Activated effector memory CD4-positive, alpha-beta T cell treated with Interleukin-2 at 50 U/mL for 16 hours (primary cell): ENCODE results near the gene USH2A.

Experiments used
- DNase-seq: peaks from one replicate; pipeline ENCODE4 v3.0.0-alpha.2; 2020

Gene USH2A

DNA sequence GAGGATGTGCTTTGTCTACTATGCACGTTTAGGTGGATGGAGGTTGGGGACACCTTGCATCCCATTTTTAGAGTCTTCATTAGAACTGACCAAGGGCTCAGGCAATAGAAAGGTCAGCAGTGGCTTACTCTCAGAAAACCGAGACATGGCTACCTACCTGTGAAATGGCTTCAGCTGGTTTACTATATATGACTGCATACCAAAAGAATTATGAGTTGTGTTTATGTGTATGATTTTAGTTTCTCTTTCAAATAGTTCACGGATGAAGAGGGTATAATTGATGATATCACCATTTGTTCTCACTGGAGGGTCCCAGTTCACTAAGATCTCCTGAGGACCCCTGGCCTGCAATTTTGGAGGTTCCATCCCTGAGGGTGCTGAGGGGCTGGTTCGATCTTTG lies 749.3 kb downstream of the USH2A start:
- no peak for DNase-seq

DNA sequence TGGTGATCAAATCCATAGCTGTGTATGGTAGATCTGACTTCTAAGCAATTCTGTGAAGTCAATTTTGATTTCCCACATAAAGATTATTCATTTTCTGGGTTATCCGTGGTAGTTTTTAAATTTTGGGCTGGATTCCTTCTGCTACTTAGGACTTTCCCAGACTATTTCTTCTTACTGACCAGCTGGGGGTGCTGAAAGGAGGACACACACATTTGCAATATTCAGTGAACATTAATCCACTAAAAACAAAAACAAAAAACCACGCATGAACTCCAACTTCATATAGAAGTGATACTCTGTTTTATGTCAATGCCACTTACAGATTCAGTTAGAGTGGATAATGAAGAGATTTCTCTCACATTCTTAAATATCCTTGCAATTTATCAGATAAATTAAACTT lies 750.8 kb downstream of the USH2A start:
- DNase-seq: no peak

DNA sequence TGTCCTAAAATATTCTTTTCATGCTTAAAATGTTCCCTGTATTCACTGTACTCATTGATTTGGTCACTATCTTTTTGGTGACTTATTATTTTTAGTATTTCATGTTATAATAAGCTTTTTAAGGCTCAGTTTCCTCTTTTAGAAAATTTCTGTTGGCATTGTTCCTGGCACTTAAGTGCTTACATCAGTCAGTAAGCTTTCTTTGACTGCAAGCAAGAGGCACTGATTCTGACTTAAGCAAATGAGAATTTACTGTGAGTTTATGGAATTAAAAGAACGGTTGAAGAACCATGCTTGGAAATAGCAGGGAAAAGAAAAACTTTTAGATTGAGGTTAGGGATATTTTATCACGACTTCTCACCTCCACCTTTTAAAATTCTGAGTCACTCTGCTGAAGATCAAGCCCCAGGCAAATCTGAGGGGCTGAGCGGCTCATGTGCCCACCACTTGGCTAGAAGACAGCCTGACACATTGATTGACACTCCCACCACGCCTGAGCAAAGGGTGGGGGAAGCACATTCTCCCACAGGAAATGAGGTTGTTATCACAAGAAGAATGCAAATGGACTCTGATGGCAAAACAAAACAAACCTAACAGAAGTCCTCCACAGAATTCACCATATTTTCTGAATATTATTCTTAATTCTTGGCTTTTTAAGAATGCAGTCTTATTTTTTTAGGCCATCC lies 753.3 kb downstream of the USH2A start:
- no peak for DNase-seq

DNA sequence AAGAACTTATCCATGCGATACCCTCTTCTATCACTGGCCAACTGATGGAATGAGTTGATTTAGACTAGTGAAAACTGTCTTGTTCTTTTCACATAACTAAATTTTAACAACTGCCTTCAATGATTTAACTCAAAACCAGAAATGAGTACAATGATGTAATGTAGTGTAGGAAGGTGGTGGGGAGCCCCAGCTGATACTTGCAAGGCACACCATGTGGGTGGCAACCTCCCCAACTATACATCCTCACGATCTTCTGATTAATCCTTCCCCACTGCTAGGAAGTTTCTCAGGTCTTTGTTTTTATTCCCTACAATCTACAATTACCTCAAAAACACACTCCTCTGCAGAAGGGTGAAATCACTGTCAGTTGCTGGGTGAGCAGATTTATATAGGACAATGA lies 755.5 kb downstream of the USH2A start:
- DNase-seq: no peak

DNA sequence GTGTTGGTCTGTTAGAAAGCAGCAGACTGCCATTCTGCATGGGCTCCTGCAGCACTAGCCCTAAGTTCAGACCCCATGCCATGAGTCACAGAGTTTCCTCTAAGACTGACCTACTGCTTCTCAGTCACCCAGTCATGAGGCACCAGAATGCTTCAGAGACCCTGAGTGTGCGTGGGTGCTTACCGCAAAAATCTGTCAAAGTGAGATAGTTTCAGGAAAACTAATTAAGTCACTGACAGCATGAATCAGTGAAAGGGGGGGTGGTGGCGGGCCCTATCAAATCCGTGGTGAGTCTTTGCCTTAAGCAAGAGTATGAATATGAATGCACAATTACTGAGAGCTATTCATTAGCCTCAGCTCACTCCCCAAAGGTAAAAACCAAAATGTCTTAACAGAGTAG lies 758.0 kb downstream of the USH2A start:
- DNase-seq: no peak

DNA sequence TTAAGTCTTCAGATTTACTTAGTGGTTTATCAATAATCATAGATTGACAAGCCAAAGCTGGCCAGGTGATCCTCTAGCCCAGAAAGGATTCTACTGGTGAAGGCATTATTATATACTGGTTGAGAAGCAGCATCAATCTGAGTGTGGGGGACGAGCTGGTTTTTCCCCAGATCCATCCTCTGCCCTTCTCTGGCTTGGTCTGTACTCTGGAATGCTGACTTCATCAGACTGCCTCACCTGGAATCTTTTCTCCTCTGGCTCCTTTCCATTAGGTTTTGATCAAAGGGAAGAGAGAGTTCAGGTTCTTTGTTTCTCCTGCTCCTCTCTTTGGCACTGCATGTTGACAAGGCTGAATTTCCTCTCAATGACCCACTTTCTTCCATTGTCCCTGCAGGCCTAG lies 762.2 kb downstream of the USH2A start:
- no peak for DNase-seq

DNA sequence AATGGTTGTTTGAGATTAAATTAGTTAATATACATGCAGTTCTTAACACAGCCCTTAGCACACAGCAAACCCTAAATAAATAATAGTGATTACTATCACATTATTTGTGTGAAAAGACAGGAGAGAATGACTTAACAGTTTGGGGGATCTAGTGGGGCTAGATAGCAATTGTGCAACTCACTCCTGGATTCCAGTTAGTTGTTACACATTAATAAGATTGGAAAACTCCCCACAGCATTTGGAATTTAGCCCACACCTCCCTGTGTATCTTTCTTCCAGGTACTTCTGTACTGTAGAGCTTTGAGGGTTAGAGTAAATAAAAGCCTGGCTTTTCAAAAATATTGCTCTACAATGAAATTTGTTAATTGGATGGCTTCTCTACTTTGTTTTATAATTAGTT lies 763.0 kb downstream of the USH2A start:
- no peak for DNase-seq

DNA sequence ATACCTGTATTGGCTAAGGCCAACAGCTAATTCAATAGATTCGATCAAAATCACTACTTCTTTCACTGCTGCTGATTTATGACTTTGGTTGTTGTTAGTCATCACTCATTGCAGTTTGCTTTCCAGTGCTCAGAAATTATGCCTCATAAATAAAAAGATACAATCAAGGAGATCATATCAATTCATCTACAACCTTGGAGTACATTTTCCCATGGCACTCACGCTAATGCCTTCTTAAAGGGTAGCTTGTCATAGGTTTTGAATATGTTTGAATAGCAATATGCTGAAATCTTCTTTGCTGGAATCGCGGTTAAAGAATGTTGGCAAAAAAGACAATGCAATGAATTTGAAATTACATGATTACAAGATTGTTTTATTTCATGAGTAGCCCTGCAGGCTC lies 766.2 kb downstream of the USH2A start:
- no peak for DNase-seq

DNA sequence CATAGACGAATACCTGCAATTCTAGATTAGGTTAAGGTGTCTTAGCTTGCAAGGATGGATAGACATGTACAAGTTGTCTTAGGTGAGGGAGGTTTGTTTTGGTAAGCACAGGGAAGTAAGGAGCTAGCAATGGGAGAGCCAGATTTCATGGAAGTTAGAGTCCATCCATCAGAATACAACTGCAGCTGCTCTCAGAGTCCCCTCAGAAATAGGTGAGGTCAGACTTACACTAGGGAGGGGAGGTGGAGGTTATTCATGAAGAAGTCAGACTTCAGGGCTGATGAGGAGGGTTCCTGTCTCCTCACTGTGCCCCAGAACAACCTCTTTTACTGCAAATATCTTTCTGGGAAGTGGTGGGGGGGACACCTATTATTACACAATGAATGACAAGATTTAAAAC lies 770.9 kb downstream of the USH2A start:
- no peak for DNase-seq

DNA sequence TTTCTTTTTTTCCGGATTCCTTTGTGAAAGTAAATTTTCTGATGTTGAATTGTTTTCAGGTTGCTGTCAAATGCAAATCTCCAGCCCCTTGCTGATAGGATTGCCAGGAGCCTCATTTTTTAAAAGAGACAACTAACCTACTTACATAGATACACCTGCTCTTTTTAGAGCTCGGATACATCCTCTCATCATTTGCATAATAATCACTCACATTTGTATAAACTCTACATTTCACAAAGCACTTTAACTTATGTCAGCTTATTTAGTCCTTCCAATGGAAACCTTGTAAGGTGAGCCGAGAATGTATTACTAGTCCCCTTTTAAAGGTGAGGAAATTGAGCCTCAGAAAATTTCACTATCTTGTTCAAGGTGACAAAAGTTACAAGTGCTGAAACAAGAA lies 771.4 kb downstream of the USH2A start:
- DNase-seq: no peak

DNA sequence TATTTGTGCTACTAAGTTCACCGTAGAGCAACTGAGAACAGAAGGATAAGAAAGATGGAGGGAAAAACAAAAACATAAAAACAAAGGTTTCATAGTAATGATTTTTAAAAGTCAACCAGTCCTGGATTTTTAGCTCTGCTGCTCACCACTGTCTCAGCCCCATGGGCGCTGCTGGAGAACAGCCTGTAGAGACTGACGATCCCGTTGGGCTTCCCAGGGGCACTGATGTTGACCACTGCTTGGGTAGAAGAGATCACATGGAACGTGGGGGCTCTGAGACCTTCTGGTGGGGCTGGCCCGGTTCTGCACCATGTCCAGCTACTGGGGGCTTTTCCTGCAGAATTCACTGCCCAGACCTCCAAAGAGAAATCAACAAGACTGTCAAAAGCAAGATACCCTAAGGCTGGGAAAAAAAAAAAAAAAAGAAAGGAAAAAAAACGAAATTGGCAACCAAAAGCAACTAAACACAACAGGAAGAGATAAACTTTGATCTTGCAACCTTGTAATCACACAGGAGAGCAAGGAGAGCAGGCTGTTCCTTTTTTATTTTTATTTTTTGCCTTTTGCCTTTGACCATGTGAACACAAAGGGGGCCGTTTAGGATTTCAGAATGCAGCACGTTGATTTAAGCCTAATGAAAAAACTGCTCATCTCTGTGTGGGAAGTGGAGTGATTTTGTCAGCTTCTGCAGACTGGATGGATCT lies 772.6 kb downstream of the USH2A start:
- DNase-seq: no peak

DNA sequence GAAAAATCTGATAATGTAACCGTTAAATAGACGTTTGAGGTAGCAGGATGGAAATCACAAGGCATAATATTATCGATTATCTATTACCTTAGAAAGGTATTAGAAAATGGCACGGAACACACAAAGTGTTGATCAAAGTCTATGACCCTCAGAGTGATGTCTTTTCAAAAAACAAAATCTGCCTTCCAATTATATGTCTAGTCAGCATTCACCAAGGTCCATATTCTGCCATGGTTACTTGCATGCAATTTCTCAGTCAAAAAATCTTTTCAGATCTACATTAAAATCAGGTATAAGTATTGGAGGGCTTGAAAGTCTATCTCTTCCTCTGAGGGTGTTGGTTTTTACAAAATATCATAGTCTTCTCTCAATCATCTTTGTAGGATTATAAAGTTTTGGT lies 774.3 kb downstream of the USH2A start:
- no peak for DNase-seq

DNA sequence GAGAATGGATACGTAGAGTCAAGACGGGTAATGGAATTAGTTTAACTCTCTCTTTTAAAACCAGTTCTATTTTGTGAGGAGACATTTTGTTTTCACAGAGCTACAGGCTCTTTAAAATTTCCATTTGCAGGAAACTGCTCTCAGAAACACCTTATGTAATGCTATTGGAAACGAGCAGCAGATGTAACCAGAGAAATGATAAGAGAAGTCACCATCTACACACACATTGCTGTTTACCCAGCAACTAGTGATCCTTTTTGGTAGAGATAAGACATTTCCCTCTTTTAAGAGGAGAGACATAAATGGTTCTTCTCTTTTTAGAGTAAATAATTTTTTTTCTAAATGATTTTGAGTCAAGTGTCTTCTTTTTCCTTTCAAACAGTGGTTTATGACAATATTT lies 775.5 kb downstream of the USH2A start:
- no peak for DNase-seq

DNA sequence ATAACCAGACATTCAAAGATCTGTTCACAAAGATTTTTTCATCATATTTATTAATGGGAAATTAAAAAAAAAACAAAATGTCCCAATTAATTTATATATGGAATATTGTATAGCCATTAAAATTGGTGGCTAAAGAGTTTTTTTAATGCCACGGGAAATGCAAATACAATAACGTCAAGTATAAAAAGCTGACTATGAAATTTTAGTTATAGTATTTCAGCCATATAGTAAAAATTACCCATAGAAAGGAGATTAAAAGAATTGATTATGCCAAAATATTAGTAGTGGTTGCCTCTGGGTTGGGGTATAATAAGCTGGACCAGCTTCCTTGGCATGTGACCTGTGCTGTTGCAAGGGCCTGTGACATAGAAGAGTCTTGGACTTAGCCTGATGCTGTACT lies 777.4 kb downstream of the USH2A start:
- no peak for DNase-seq

DNA sequence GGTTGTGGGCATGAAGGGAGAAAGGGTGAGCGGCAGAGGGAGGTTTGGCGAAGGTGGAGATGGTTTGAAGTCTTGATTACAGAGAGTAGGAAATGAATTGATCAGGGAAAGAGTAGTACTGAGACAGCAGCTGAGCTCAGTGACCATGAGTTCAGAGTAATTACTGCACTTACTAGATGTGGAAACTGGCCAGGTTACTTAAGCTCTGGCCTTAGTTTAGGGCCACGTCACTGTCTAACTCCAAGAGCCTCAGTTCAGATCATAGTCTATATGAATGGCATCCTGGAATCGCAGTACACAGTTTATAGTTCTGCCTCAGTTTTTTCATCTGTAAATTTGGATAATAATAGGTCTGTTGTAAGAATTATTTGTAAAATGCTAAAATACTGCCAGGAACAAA lies 778.1 kb downstream of the USH2A start:
- no peak for DNase-seq

DNA sequence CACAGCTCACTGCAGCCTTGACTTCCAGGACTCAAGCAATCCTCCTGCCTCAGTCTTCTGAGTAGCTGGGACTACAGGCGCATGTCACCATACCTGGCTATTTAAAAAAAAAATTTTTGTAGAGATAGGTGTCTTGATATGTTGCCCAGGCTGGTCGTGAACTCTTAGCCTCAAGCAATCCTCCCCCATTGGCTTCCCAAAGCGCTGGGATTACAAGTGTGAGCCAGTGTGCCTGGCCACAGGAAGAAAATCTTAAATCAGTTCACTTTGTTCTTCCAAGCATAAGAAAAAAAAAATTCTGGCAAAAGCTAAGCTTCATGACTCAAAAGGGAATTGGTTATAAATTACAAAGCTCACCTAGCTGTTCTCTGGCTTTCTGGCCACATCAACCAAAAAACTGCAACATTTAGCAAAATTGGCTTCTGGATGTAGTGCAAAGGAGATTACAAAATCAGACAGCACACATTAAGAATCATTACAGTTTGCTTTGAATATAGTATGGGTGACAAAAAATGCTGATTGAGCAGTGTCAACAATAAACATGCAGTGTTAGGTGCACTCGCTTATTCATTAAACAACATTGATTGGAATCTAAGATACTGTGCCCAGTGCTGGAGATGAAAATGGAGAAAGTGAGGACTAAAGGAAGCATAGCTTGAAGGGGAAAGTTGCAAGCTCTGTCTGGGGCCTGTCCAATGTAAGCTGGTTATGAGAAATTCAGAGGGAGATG lies 779.5 kb downstream of the USH2A start:
- DNase-seq: no peak

DNA sequence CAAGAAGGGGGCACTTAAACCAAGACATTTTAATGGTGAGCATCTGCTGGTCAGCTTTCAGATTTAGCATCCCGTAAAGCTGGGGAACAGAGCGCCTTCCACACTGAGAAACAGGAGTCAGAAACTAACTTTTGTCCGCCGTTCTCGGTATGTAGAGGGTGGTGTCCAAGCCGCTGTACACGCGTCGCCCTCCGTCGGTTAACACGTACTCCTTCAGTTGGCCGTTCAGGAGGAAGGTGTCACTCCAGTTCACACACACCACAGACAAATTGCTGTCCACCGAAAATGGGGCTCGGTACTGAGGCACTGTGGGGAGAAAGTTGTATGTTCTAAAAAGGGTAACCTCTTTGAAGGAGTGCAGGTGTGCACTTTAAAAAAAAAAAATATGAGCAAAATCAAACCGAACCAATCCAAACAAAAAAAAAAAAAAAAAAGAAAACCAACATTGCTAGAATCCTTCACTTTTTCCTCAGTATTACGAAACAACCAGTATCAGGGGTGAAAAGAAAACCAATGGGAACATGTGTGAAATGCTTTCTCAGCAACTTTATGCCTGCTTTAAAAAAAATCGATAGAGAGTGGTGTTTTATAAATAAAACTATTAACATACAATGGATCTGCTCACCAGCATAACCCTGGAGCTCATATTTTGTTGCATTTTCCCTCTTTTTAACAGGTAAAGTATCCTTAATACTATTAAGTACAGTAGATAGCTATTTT lies 782.7 kb downstream of the USH2A start:
- no peak for DNase-seq

DNA sequence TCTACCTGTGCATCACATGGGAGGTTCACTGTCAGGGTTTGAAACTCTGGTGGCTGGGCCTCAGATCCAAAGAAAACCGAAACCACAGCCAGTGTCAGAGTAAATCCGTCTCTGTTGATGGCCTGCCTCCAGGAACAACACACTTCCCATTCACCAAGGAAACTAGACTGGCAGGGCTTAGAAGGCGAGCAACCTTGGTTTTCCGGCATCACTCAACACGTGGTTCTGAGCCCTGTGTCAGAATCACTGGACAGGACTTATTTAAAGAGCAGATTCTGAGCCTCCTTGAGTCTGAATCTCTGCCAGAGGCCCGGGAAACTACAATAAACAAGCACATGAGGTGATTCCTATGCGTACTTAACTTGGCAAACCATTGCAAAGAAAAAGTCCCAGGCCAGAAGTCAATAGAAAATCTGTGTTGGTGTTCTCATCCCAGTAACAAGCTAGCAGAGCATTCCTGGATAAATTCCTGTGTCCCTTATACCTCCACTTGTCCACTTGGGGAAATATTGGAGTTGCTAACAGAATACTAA lies 786.1 kb downstream of the USH2A start:
- DNase-seq: no peak

DNA sequence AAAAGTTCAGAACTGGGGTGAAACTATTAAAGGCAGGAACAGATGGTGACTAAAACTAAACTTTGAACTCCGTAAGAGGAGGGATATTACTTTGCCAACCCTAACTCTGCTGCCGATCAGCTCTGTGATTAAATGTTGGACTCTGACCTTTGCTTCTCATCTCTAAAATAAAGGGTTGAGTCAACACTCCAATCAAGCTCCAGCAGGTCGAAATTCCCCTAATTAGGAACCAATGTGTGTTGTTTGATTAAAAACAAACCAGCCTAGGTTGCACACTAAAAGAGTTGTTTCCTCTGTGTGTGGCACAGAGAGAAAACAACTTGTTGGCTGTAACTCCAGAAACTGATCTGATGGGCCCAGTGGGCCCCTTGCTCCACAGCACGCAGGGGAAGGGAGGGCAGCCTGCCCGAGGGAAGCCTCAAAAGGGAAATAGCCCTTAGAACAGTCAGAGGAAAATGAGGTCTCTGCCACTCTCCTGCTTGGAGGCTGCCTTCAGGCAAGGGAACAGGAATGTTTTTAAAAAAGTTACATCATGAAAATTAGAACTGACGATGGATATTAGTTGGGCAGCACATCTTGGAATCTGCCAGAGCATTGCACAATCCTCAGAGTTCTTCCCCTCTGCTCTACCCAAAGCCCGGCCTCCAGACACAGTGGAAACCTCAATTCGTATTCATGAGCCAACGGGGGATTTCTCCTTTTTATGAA lies 786.8 kb downstream of the USH2A start:
- no peak for DNase-seq

DNA sequence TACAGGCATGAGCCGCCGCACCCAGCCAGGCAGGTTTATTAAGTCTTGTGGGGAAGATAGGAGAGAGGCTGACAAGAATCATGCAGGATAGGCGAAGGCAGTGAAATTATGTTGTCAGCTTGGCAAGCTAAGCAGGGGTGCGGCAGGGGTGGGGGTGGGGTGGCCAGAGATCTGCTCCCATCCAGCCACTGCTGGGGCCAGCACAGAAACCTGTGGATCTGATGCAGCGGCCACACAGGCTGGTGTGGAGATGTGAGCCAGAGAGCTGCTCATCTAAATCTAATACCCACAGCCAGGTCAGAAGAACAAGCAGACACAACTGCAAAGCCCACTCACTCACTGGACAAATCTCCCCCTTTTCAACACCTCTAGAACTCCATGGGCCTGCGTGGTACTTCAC lies 787.4 kb downstream of the USH2A start:
- DNase-seq: no peak

DNA sequence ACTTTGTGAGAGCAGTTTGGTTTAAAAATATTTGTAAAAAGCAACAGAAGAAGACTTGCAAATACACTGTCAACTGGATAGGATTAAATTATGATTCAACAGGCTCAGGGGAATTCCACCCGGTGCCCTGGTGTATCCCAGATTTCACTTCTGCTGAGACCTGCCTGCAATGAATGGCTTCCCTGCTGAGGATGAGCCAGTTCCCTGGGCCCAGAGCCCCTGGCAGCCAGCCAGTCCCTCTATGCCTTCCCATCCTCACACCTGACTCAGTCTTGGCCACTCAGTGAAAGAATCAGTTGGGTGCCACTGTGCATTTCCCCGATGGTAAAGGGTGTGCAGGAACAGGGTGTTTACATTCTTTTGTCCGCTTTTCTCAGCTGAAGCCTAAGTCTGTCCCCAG lies 791.8 kb downstream of the USH2A start:
- no peak for DNase-seq

DNA sequence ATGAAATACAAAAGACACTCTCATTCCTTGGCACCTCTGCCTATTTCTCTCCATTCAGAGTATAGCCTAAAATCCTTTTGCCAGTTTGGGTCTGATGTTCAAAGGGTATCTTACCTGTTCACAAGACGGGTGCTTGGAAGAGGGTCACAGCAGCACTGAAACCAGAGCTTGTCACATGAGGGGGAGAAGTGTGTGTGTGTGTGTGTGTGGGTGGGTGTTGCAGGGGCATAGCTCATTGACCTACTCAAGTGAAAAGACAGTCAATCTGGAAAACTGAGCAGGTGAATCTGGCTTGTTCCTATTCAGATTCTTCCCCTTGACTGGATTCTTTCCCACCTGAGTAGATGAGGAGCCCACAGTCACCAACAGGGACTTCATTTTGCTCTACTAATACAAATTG lies 792.2 kb downstream of the USH2A start:
- DNase-seq: no peak

DNA sequence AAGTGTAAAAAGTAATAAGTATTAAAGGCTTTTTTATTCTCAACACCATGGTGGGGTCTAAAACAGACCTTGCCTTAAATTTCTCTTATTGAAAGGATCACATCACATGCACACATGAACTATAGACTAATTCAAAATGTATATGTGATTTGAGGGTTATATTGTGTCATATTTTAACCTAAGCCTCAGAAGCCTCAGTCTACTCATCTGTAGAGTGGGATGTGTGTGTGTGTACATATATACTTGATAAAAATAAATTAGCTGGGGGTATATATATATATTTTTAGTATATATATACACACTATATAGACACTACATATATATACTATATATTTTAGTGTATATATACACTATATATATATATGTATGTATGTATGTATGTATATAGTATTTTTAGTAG lies 797.3 kb downstream of the USH2A start:
- DNase-seq: no peak
